ENCODE data around the gene TACR3.

TACR3 gene, protein sequence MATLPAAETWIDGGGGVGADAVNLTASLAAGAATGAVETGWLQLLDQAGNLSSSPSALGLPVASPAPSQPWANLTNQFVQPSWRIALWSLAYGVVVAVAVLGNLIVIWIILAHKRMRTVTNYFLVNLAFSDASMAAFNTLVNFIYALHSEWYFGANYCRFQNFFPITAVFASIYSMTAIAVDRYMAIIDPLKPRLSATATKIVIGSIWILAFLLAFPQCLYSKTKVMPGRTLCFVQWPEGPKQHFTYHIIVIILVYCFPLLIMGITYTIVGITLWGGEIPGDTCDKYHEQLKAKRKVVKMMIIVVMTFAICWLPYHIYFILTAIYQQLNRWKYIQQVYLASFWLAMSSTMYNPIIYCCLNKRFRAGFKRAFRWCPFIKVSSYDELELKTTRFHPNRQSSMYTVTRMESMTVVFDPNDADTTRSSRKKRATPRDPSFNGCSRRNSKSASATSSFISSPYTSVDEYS

DNA sequence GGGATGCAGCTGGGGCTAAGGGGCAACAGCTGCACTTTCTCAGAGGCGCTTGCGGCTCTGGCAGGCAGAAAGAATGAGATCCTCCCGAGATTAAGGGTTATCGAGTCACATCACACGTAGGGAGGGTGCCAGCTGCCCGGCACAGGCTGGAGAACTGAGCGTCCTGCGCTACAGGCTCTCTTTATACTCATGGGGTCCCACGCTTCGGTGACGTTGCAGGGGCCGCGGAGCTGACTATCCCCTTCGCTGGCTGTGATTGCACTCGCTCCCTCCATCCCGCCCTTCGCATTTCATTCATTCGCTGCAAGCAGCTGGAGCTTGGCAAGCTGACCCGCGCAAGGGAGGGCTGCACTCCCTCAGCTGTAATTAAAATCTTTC is at the start of gene TACR3:
TSS of gene TACR3 (minus strand) at position 156 of the 378 bp plus-strand sequence. CDS start 310 bp downstream, outside the sequence.
- TF ChIP-seq GATA3 (IDR thresholded peaks at IDR 0.05; ENCODE audit: low read depth, low read length) = no peak
- TF ChIP-seq GATA2 (IDR thresholded peaks at IDR 0.05; ENCODE audit: low read depth, low read length) = peak; percentile 33; the same call in 1 of the 2 replicates

DNA sequence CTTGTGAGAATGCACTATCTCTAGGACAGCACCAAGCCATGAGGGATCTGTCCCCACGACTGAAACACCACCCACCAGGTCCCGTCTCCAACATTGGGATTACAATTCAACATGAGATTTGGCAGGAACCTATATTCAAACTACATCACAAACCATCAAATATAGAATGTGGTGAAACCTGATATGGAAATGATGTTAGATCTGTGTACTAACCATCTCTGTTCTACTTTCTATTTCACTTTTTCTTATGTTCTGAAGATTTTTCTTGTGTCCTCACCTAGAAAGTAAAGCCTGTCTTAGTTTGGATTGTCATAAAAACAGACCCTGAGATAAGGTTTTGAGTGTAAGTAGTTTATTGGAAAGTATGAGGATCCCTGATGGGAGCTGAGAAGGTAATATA is 37.8 kb upstream of the TACR3 start:
- TF ChIP-seq GATA3 (IDR thresholded peaks at IDR 0.05; ENCODE audit: low read depth, low read length) = no peak
- no peak for TF ChIP-seq GATA2 (IDR thresholded peaks at IDR 0.05; ENCODE audit: low read depth, low read length)

DNA sequence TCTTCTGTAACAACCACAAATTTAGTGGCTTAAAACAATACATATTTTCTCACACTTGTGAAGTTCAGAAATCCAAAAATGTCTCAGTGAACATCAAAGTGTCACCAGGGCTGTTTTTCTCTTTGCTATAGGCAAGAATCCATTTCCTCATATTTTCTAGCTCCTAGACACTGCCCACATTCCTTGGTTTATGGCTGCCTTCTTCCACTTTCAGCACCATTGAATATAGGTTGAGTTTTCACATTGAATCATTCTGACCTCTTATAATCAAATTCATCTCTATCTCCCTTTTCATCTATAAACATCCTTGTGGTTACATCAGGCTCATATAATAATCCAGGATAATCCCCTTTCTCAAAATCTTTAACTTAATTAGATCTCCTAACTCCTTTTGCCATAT is 37.0 kb upstream of the TACR3 start:
- TF ChIP-seq GATA2 (IDR thresholded peaks at IDR 0.05; ENCODE audit: low read depth, low read length) = no peak
- no peak for TF ChIP-seq GATA3 (IDR thresholded peaks at IDR 0.05; ENCODE audit: low read depth, low read length)

DNA sequence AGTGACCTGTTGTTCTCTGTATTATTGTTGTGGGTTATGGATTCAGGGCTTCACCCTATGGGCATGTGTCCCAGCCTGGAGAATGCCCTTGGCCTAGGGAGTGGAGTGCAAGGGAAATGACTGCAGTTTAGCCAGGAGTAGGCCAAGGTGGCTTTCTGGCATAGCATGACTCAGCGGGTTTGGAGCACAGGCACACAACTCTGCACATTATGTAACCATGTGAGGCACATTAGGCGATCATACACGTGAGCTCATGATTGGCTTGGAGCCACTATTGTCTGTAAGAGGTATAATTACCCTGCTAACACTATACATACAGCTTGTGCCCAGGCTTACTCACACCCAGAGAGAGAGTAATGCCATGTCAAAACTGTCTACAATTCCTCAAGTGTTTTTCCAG is 35.1 kb upstream of the TACR3 start:
- TF ChIP-seq GATA3 (IDR thresholded peaks at IDR 0.05; ENCODE audit: low read depth, low read length) (no peak), GATA2 (IDR thresholded peaks at IDR 0.05; ENCODE audit: low read depth, low read length) (no peak)

DNA sequence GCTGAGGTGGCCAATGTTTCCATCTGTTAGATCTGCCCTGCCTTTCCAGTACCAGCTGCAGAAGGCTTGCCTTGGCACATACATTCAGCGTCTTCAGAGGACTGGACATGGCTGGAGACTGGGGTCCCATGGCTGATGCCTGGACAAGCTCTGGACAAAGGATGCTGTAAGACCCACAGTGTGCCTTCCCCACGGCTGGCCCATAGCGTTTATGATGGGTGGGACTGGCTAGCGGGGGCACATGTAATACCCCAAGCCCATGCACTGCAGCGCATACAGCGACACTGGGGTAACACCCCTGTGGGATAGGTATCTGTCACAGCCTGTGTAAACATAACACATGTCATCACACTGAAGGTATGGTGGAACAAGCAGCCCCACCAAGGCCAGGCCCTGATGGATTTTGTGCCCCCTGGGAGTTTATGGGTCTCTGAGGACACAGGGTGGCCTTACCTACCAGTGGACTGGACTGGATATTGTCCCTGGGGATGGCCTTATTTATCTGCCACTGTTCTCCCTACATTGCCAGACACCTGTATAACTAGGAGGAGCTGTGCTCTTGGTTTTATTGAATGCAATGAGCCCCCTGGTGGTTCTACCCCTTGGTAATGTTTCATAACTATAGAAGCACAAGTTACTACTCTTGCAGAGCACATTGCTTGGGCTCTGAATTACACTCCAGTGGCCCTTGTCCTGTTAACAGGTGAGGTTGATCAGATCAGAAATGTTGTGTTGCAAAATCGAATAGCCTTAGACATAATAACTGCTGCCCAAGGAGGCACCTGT is 34.3 kb upstream of the TACR3 start:
- no peak for TF ChIP-seq GATA3 (IDR thresholded peaks at IDR 0.05; ENCODE audit: low read depth, low read length)
- TF ChIP-seq GATA2 (IDR thresholded peaks at IDR 0.05; ENCODE audit: low read depth, low read length) = no peak

DNA sequence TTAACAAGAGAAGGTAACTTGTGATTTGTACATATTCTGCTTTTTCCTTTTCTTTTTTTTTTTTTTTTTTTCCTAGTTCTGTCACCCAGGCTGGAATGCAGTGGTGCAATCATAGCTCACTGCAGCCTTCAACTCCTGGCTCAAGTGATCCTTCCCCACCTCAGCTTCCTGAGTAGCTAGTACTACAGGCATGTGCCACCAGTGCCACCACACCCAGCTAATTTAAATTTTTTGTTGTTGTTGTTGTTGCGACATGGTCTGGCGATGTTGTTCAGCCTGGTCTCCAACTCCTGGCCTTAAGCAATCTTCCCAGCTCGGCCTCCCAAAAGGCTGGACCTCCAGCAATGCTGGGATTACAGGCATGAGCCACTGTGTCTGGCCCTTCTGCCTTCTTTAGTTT is 1.5 kb upstream of the TACR3 start:
- no peak for TF ChIP-seq GATA2 (IDR thresholded peaks at IDR 0.05; ENCODE audit: low read depth, low read length)
- no peak for TF ChIP-seq GATA3 (IDR thresholded peaks at IDR 0.05; ENCODE audit: low read depth, low read length)

DNA sequence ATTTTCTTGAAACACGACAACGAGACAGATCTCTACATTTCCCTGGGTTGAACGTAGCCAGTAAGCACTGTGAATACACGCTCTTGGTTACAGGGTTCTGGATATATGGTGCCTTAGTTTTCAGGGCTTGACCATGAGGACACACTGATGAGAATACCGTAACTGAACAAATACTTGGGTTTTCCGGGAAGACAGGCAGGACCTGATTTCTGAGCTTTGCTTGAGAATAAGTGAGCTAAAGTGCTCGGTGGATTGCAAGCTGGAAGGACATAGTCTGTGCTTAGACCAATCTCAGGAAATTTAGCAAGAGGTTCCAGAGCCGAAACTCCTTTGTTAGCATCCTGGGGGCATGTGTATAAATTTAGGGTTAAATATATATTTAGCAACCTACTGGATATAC is 876 bp upstream of the TACR3 start:
- no peak for TF ChIP-seq GATA2 (IDR thresholded peaks at IDR 0.05; ENCODE audit: low read depth, low read length)
- TF ChIP-seq GATA3 (IDR thresholded peaks at IDR 0.05; ENCODE audit: low read depth, low read length) = no peak

DNA sequence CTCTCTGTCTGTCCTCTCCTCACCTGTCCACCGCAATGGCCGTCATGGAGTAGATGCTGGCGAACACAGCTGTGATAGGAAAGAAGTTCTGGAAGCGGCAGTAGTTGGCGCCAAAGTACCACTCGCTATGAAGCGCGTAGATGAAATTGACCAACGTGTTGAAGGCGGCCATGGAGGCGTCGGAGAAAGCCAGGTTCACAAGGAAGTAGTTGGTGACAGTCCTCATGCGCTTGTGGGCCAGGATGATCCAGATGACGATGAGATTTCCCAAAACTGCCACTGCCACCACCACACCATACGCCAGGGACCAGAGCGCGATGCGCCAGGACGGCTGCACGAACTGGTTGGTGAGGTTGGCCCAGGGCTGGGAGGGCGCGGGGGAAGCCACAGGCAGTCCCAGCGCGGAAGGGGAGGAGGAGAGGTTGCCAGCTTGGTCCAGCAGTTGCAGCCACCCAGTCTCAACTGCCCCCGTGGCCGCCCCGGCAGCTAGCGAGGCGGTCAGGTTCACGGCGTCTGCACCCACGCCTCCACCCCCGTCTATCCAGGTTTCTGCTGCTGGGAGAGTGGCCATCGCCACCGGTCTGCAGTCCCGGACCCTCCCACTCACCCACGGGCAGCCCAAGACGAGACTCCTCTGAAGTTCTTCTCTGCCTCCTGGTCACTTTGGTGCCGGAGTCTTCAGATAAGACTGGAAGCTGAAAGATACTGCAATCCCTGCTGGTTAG is 518 bp downstream of the TACR3 start:
- TF ChIP-seq GATA3 (IDR thresholded peaks at IDR 0.05; ENCODE audit: low read depth, low read length) = no peak
- TF ChIP-seq GATA2 (IDR thresholded peaks at IDR 0.05; ENCODE audit: low read depth, low read length) = no peak

DNA sequence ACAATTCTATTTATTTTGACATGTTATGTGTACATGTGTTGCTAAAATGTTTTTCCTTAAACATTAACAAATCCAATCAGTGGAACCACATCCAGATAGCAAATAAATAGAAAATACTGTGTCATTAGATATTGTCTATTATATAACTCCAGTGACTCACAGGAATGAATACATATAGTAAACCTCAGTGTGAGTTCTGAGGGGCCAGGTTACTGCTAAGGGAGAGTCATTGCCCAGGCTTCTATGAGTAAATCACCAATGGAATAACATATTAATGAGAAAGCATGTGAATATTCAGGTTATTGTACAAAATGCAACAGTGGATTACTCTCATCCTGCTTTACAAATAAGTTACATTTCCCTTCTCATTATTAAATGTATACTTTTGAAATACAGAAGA is 27.2 kb downstream of the TACR3 start:
- TF ChIP-seq GATA2 (IDR thresholded peaks at IDR 0.05; ENCODE audit: low read depth, low read length) = no peak
- no peak for TF ChIP-seq GATA3 (IDR thresholded peaks at IDR 0.05; ENCODE audit: low read depth, low read length)

DNA sequence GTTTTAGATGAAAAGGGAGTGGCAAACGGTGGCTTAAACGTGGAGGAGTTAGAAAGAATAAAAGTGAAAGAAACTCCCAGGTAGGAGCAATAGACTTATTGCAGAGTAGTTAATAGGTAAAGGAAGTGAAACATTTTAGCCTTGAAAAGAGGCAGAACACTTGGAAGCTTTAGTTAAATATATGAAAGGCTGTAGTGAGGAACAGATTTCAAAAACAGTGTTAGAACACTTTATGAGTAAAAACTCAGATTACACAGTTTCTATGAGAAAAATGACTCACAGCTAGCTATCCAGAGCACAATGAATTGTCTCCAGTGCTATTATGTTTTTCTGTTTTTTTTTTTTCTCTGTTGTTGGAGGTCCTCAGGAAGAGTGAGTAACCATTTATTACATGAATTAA is 45.8 kb downstream of the TACR3 start:
- TF ChIP-seq GATA2 (IDR thresholded peaks at IDR 0.05; ENCODE audit: low read depth, low read length) (no peak), GATA3 (IDR thresholded peaks at IDR 0.05; ENCODE audit: low read depth, low read length) (no peak)

DNA sequence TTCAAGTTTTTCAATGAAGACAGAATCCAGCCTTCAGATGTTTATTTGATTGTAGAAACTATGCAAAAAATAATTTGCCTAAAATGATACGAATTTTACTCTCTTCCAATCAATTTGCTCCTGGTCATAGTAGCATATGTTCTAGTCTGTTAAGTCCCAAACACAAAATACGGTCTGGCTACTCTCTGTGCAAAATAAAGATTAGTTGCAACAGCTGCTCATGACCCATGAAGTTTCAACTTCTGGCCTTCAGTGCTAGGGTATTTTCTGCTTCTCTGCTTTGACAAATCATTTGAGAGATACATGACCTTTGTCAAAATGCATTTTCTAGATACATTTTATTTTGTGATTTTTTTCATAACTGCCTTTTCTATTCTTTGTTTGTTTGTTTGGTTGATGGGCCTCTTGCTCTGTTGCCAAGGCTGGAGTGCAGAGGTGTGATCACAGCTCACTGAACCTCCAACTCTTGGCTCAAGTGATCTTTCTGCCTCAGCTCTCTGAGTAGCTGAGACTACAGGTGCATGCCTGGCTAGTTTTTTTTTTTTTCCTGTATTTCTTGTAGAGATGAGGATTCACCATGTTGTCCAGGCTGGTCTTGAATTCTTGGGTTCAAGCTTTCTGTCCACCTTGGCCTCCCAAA is 55.2 kb downstream of the TACR3 start:
- TF ChIP-seq GATA3 (IDR thresholded peaks at IDR 0.05; ENCODE audit: low read depth, low read length) (no peak), GATA2 (IDR thresholded peaks at IDR 0.05; ENCODE audit: low read depth, low read length) (no peak)

DNA sequence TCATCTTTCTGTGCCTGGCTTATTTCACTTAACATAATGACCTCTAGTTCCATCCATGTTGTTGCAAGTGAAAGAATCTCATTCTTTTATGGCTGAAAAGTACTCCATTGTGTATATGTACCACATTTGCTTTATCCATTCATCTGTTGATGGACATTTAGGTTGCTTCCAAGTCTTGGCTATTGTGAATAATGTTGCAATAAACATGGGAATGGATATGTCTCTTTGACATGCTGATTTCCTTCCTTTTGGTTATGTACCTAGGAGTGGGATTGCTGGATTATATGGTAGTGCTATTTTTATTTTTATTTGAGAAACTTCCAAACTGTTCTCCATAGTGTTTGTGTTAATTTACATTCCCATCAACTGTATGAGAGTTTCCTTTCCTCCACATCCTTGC is 71.2 kb downstream of the TACR3 start:
- TF ChIP-seq GATA3 (IDR thresholded peaks at IDR 0.05; ENCODE audit: low read depth, low read length) = no peak
- no peak for TF ChIP-seq GATA2 (IDR thresholded peaks at IDR 0.05; ENCODE audit: low read depth, low read length)

DNA sequence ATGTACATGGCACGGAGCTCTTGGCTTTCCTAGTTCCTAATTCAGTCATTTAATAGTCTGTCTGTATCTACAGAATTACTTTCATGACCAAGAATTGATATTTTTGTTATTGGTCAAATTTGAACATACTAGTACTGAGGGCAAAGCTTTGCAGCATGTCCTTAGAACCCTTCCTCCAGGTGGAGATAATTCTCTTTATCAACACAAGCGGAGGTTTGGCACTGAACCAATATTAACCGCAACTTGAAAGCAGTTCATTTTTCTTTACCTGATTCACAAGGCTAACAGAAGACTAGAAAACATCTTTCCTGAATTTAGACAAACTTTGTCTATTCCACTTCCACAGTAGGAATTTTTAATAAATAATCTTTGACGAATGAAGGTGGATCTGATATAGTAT is 73.8 kb downstream of the TACR3 start:
- TF ChIP-seq GATA3 (IDR thresholded peaks at IDR 0.05; ENCODE audit: low read depth, low read length) (no peak), GATA2 (IDR thresholded peaks at IDR 0.05; ENCODE audit: low read depth, low read length) (no peak)

DNA sequence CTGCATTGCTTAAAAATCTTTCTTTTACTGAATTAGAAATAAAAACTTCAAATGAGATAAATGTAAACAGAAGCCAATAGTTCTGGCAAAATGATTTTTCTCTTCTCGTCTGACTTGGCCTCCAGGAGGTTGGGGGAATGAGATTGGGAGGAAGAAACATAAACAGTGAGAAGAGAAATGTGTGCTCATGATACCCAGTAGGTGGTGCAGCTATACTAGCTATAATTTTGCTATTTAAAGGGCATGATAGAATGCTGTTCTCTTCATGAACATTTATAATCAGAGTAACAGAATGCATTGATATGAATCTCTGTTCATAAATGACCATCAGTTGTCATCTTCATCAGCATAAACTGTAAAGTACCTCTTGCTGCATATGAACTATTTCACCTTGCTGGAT is 85.5 kb downstream of the TACR3 start:
- TF ChIP-seq GATA2 (IDR thresholded peaks at IDR 0.05; ENCODE audit: low read depth, low read length) (no peak), GATA3 (IDR thresholded peaks at IDR 0.05; ENCODE audit: low read depth, low read length) (no peak)

Data from SH-SY5Y (cell line).